GM18526 (cell line): Measurements from ENCODE around the gene SUMO2.
A peak's percentile ranks its signal among the peaks of the same experiment; 100 is the strongest.

ENCODE experiments used
- POLR2A ChIP-seq: IDR thresholded peaks from 3 replicates; pipeline ENCODE4 v1.6.1; 2011; ENCODE audit not compliant: insufficient read length; ENCODE audit errors: extremely low read depth

The SUMO2 gene

DNA sequence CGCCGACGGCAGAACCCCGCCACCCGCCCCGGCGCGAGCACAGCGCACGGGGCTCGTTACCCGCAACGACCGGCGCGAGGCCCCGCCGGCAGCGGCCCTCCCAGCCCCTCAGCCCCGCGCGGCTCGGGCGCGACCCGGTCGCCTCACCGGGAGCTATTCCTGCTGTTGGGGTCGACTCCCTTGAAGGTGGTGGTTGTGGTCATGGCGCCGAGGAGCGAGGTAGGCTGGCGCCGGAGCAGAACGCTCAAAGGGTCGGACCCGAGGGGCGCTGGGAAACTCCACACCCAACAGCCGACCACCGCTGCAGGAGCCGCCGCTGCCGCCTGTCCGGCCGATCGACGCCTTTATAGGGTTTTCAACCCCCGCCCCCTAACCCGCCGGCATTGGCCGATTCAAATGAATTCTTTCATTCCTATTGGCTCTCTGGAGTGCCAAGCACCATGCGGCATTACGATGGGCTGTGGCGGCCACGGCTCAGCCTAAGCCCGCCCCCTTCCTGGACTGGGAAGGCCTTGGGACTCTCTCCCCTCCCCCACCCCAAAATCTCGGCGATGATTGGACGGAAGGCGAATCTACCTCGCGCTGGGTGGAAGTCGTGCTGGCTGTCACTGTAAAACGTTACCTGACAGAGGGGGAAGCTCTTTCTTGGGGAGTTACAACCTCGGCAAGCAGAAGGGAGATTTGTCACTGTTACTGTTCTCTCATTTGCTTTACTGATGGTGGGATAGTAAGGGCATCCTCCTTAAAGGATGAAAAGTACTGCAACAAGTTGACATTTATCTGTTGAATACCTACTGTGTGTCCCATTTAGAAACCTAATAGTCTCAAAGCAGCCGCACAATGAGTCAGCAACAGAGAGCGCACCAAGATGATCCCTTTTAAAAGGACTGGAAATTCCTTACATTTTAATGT, 28.3 kb downstream of the SUMO2 start, which contains the start of gene JPT1:
TSS of gene JPT1 (minus strand) at position 318 of the 912 bp plus-strand sequence. CDS start at position 203, 115 bp downstream.
- TF ChIP-seq POLR2A, result peak; percentile 100

DNA sequence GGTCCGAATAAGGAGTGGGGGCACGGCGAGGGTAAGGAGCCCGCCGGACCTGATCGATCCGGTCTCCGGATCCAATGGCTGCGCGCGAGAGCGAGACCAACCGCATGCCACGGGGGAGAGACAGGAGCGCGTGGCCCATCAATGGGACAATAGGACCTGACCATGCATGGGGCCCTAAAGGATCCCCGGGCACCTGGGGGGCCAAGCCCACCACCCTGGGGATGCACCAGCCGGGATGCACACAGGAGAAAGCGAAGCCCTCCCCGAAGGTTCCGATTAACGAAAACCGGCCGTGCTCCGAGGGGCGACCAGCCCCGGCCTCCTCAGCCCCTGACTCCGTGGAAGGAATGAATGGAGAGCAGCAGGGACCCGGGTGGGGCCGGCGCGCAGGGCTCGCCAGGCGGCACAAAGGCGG, 29.0 kb downstream of the SUMO2 start:
- TF ChIP-seq POLR2A, result no peak

DNA sequence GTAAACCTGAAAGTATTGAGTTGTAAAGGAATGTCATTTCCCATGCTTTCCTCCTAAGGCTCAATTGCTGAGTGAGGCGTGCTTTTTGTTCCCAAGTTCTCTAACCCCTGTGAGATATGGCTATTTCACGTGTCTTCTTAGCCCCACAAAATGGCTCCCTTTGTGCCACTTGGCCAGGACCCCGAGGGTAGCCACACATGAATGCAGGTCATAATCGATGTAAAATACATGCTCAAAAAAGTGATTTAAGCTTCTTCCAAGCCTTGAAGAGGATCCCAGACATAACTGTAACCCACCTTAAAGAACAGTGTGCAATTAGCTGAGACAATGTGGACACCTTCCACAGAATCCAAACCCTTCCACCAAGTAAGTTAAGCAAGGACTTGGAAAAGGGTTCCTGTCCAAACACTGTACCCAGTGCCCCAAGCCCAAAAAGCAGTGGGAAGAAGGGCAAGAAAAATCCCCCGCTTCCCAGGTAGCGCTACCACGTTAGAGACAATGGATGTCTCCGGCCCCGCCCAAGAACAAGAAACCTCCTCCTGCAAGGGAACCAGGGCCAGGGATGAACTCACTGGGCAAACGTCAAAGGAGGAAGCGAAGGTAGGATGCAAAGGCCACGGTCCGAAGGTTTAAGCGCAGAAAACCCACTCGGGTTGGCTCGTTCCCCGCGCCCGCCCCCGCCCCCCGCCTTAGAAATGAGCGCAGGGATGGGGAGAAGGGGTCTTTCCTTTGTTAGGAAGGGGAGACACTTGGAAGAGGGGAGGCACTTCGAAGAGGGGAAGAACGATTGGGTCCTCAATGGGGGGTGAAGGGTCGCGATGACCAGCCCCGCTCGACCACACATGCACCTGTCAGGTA, 29.6 kb downstream of the SUMO2 start:
- no peak for TF ChIP-seq POLR2A

DNA sequence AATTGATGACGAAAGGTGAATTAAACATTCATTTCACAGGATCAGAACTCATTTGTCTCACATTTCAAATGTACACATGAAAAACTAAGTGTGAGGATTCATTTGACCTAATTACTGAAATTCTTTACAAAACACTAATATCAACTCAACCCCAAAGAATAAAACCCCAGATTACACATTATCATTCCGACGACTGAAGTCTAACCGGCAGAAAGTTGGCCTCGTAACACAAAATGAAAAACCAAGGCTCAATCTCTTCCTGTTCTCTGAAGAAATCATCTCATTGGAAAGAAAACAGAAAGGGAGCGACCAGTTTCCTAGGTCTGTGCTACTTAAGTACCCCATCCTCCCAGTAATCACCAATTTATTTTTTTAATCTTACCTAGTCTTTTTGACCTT, 30.2 kb downstream of the SUMO2 start:
- TF ChIP-seq POLR2A, result no peak

DNA sequence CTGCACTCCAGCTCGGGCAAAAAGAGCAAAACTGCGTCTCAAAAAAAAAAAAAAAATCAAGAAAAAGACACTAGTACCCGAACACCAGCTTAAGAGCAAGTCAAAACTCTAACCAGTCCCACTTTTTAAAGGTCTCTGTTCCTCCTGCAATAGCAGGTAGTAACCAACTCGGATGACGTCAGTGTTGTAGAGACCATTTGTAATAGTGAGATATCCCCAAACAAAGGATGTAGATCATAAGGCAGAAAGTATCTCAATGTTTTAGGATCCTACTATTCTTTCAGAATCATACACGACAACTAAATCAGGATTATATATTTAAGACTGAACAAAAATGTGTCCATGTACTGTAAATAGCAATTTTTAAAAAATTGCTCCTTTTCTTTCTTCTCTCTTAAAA, 30.8 kb downstream of the SUMO2 start:
- no peak for TF ChIP-seq POLR2A

DNA sequence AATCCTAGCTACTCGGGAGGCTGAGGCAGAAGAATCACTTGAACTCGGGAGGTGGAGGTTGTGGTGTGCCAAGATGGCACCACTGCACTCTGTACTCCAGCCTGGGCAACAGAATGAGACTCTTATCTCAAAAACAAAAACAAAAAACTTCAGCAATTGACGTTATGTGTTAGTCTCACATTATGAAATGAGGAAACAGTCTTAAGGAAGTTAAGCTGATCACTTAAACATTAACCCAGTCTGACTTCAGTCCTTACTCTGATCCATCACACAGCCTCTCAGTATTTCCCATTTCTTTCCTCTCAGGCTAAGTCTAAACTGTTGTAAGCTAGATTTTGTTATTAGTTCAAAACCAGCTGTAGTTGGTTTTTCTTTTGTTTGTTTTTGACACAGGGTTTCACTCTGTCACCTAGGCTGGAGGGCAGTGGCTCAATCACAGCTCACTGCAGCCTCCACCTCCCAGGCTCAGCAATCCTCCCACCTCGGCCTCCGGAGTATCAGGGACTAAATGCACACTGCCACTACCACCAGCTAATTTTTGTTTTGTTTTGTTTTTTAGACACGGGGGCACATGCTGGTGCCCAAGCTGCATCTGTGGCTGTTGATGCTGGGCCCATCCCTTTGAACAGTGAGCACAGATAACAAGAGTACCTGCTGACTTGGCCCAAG, 34.7 kb downstream of the SUMO2 start:
- TF ChIP-seq POLR2A, result no peak

DNA sequence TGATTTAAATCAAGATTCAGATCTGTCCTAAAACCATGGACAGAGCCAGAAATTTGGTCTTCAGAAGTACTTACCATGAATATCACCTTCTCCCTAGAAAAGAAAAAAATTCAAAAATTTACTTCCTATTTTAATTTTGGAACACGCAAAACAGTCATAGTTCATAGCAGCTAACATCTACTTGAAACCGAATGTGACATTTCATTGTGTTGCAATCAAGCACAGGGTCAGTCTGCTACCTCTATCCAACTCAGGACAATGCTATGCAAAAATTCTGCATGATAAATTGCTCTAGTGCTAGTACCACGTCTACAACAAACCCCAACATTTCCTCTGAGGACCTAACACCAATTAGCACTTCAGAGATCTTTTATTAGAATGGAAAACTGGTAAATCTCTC, 36.2 kb downstream of the SUMO2 start:
- no peak for TF ChIP-seq POLR2A

DNA sequence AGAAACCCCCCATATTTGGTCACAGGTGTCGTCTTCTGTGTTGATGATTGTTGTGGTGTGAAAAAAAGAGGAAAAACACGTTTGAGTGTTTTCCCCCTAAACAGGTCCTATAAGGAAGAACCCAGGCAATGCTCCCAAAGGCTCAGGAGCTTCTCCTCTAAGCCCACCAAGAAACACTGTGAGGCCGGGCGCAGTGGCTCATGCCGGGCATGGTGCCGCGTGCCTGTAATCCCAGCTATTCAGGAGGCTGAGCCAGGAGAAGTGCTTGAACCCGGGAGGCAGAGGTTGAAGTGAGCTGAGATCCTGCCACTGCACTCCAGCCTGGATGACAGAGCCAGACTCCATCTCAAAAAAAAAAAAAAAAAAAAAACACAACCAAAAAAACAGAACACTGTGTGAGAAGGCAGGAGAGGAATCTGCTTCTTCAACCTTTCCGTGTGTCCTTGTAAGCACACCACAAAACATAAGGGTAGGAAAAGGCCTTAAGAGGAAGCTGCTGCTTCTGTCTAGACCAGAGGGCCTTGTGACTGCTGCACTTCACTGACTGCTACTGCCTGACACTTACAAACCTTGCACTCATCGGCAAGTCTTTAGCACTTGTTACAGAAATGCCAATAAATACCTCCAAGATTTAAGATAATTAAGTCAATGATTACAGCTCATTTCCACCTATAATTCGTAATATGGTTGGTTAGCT, 37.8 kb downstream of the SUMO2 start:
- TF ChIP-seq POLR2A, result no peak

DNA sequence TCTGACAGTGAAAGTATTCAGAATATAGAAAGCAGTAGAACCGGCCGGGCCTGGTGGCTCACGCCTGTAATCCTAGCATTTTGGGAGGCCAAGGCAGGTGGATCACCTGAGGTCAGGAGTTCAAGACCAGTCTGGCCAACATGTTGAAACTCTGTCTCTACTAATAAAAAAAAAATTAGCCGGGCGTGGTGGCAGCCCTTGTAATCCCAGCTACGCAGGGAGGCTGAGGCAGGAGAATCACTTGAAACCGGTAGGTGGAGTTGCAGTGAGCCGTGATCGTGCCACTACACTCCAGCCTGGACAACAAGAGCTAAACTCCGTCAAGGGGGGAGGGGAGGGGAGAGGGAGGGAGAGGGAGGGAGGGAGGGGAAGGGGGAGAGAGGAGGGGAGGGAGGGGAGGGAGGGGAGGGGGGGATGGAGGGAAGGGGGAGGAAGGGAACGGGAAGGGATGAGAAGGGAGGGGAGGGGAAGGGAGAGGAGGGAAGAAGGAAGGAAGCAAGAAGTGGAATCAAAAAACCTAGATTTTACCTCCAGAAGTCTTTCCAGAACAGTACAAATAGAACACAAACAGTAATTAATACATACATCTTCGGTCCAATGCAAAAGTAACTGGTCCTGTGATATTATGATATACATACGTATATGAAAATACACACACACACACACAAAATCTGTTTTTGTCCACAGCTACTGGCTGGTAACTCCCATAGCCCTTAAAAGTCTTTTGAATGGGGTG, 40.4 kb downstream of the SUMO2 start:
- no peak for TF ChIP-seq POLR2A

DNA sequence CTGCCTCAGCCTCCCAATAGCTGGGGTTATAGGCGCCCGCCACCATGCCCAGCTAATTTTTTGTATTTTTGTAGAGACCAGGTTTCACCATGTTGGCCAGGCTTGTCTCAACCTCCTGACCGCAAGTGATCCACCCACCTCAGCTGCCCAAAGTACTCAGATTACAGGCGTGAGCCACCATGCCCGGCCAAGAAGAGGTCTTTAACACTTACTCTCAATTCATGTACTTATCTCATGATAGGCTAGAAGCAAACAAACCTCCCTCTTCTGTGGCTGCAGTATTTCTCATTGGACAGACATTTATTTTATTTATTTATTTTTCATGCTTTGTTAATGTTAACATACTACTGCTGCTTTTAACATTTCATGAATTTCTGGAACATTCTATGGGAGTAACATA, 44.2 kb downstream of the SUMO2 start:
- TF ChIP-seq POLR2A, result no peak

DNA sequence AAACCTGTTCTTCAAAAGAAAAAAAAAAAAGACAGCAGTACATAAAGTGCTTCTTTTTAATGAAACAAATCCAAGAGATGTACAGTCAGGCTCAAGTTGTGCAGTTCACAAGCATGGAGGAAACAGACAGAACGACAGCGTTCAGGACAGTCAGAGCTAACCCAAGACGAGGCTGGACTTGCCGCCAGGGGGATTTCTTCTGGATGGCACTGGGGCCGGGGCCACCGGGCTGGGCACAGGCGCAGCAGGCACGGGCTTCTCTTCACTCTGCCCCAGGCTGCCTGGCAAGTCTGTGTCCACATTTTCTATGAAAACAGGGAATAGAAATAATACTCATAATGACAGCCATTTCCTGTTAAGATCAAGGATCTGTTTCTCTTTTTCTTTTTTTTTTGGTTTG, 46.8 kb downstream of the SUMO2 start:
- no peak for TF ChIP-seq POLR2A

DNA sequence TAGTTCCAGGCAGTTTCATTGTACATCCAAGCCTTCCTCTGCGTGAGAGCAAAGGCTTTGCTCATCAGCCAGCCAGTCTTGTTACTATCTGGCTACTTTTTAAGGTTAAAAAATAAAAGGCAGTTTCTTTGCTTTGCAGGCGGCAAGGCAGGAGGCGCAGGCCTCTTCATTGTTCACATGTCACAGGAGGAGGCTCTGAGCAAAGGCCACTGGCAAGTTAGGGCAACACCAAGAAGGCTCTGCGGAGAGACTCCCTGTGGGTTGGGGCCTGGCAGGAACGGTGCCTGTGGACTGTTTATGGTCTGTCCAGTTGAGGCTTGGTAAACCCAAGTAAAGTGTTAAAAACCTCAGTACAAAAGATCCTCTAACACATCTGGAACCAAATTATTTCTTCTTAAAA, 47.3 kb downstream of the SUMO2 start:
- TF ChIP-seq POLR2A, result no peak

DNA sequence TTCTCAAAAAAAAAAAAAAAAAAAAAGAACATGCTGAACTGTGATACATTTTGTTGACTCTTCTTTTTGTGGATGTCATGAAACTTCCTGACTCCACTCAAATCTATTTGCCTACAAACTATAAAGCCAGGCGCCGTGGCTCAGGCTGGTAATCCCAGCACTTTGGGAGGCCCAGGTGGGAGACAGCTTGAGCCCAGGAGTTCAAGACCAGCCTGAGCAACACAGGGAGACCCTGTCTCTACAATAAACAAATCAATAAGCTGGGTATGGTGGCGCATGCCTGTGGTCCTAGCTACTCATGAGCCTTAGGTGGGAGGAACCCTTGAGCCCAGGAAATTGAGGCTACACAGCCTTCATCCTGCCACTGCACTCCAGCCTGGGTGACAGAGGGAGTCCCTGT, 49.8 kb downstream of the SUMO2 start:
- no peak for TF ChIP-seq POLR2A

DNA sequence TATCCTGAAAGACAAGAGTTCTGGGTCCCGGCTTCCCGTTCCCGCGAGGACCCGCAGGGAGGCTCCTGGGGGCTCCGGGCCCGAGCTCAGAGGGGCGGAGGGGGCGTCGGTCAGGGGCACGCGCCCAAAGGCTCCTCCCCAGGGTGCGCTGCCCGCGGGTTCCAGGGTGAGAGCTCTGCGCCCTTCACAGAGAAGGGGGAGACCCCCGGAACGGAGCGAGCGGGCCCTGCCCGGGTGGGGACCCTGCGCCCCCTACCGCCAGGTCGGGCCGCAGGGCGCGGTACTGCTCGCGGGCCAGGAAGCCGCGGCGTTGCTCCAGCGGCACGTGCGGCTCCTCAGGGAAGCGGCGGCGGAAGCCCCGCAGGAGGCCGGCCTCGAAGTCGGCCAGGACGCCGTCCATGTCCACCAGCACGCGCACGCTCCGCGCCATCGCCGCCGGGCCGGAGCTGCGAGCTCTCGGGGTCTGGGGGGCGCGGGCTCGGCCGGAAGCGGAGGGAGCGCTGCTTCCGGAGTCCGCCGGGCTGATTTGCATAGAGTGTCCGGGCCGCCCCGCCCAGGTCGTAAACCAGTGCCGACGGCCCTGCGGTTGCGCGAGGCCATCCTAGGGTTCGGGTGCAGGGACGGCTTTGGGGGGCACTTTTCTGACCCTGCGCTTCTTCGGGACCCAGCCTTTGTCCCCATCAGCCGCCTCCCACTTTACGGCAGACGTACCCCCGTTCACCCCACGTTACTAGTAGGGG, 51.3 kb downstream of the SUMO2 start, which contains the start of gene NT5C:
TSS of gene NT5C (minus strand) at position 465 of the 740 bp plus-strand sequence. CDS start at position 430, 35 bp downstream.
- TF ChIP-seq POLR2A, result peak; percentile 90
